CD4-positive, alpha-beta T cell treated with Interleukin-17A for 1 hour (primary cell): ENCODE data around the gene FAM20C.
A peak's percentile ranks its signal among the peaks of the same experiment; 100 is the strongest.

ENCODE experiments used
- DNase-seq: peaks from one replicate; pipeline ENCODE4 v3.0.0-alpha.2; 2020

Gene FAM20C

GRCh38 chr7:191981-192649 lies at the start of gene FAM20C:
Gene FAM20C, plus strand, starts transcription at chr7:192571. Its CDS starts 629 bp downstream, at chr7:193200.
- peak; percentile 28 for DNase-seq

GRCh38 chr7:143145-143751 lies 49.1 kb upstream of the FAM20C start:
- no peak for DNase-seq

GRCh38 chr7:143811-144453 lies 48.4 kb upstream of the FAM20C start:
- no peak for DNase-seq

GRCh38 chr7:144454-144826 lies 47.9 kb upstream of the FAM20C start:
- no peak for DNase-seq

GRCh38 chr7:145863-146262 lies 46.5 kb upstream of the FAM20C start:
- DNase-seq = no peak

- DNase-seq = no peak
Observed at GRCh38 chr7:148543-148931, 43.8 kb upstream of the FAM20C start.

- DNase-seq = peak; percentile 98
Observed at GRCh38 chr7:148932-149790, 43.2 kb upstream of the FAM20C start.

- no peak for DNase-seq
Observed at GRCh38 chr7:149791-150636, 42.4 kb upstream of the FAM20C start.

GRCh38 chr7:150811-151221 lies 41.6 kb upstream of the FAM20C start:
- DNase-seq = no peak

- no peak for DNase-seq
Observed at GRCh38 chr7:151346-152050, 40.9 kb upstream of the FAM20C start.

- DNase-seq = no peak
Observed at GRCh38 chr7:152702-153391, 39.5 kb upstream of the FAM20C start.

GRCh38 chr7:153604-154003 lies 38.8 kb upstream of the FAM20C start:
- DNase-seq = no peak

- no peak for DNase-seq
Observed at GRCh38 chr7:154096-154799, 38.1 kb upstream of the FAM20C start.

GRCh38 chr7:155469-155900 lies 36.9 kb upstream of the FAM20C start:
- no peak for DNase-seq

GRCh38 chr7:156111-157007 lies 36.0 kb upstream of the FAM20C start:
- DNase-seq = no peak

GRCh38 chr7:157008-157310 lies 35.4 kb upstream of the FAM20C start:
- no peak for DNase-seq

GRCh38 chr7:157771-158625 lies 34.4 kb upstream of the FAM20C start:
- DNase-seq = no peak

GRCh38 chr7:158771-159170 lies 33.6 kb upstream of the FAM20C start:
- DNase-seq = no peak
